Measurements from ENCODE around the gene ARHGAP8. TPM values are rescaled to one million over a fixed set of nuclear protein-coding genes. Genes with fewer than 3 reads are reported as not detected.
"Not testable (repeated sequence)": the region's sequence is repeated elsewhere in the genome, so short reads cannot be mapped to it uniquely, and the experiment has no call there.

The ARHGAP8 gene
- total RNA-seq, 1 donor from 2014 or later = 1.4 TPM

- Mint-ChIP-seq H3K4me3 (no peak overlapping the region), H3K9me3 (no peaks in the 10 kb centered on the region), H3K27ac (no peak overlapping the region), H3K36me3 (ENCODE audit: low read depth) (no peaks in the 10 kb centered on the region), H3K27me3 (ENCODE audit: insufficient read depth) (peaks cover 1% of the 10 kb centered on the region), H3K4me1 (ENCODE audit: low read depth) (no peaks in the 10 kb centered on the region)
- no peak for DNase-seq (ENCODE audit: low spot score)
- intact Hi-C loops (cut with micrococcal nuclease) = no loop called here
Observed at GRCh38 chr22:44845796-44846720, 93.7 kb downstream of the ARHGAP8 start.

DNA sequence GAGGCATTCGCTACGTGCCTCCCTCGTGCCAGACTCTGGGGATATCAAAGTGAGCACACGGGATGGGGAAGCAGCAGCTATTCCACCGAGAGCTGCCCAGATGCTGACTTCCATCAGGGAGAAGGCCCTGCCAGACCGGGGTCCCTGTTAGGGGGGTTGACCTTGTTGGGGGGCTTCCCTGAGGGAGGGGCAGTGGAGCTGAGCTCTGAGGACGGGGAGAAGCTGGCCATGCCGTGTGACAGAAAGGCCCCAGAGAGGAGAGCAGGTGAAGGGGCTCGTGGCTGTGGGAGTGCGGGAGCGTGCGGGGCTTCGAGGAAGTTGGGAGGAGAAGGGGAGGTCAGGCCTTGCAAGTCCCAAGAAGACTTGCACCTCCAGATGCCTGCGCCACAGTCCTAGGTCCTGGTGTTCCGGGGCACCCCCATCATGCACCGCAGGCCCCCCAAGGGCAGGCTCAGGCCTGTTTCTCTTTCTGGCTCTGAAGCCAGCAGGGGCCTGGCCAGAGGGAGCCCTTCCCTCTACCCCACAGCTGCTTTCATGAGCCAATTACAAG lies 94.4 kb downstream of the ARHGAP8 start:
- no peak for DNase-seq (ENCODE audit: low spot score)
- Mint-ChIP-seq H3K27me3 (ENCODE audit: insufficient read depth) (peaks cover 1% of the 10 kb centered on the region), H3K9me3 (no peaks in the 10 kb centered on the region), H3K36me3 (ENCODE audit: low read depth) (no peaks in the 10 kb centered on the region), H3K4me3 (no peak overlapping the region), H3K4me1 (ENCODE audit: low read depth) (no peaks in the 10 kb centered on the region), H3K27ac (no peak overlapping the region)
- intact Hi-C loops (cut with micrococcal nuclease) = no loop called here

DNA sequence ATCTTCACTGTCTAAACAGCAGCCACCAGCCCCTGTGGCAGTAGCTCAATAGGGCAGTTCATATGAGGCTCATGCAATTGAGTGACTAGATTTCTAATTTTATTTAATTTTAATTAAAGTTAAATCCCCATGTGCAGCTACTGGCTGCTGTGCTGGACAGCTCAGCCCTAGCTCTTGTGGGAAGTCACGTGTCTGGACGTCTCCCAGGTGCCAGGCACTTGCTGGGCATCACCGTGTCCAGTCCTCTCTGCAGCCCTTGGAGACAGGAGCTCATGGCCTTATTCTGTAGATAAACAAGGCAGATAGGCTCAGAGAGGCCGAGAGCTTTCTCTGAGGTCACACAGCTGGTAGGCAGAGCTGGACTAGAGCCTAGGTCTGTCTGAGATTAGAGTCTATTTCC lies 95.0 kb downstream of the ARHGAP8 start:
- no peaks in the 10 kb centered on the region for H3K36me3 Mint-ChIP-seq (ENCODE audit: low read depth)
- intact Hi-C loops (cut with micrococcal nuclease) = no loop called here
- no peak overlapping the region for H3K27ac Mint-ChIP-seq
- no peaks in the 10 kb centered on the region for H3K4me1 Mint-ChIP-seq (ENCODE audit: low read depth)
- H3K4me3 Mint-ChIP-seq = no peak overlapping the region
- DNase-seq (ENCODE audit: low spot score) = no peak
- peaks cover 1% of the 10 kb centered on the region for H3K27me3 Mint-ChIP-seq (ENCODE audit: insufficient read depth)
- no peaks in the 10 kb centered on the region for H3K9me3 Mint-ChIP-seq

- H3K4me3 Mint-ChIP-seq = no peak overlapping the region
- H3K9me3 Mint-ChIP-seq = no peaks in the 10 kb centered on the region
- intact Hi-C loops (cut with micrococcal nuclease) = no loop called here
- H3K36me3 Mint-ChIP-seq (ENCODE audit: low read depth) = no peaks in the 10 kb centered on the region
- peaks cover 1% of the 10 kb centered on the region for H3K27me3 Mint-ChIP-seq (ENCODE audit: insufficient read depth)
- H3K4me1 Mint-ChIP-seq (ENCODE audit: low read depth) = no peaks in the 10 kb centered on the region
- H3K27ac Mint-ChIP-seq = no peak overlapping the region
- no peak for DNase-seq (ENCODE audit: low spot score)
Observed at GRCh38 chr22:44847892-44848291, 95.5 kb downstream of the ARHGAP8 start.

DNA sequence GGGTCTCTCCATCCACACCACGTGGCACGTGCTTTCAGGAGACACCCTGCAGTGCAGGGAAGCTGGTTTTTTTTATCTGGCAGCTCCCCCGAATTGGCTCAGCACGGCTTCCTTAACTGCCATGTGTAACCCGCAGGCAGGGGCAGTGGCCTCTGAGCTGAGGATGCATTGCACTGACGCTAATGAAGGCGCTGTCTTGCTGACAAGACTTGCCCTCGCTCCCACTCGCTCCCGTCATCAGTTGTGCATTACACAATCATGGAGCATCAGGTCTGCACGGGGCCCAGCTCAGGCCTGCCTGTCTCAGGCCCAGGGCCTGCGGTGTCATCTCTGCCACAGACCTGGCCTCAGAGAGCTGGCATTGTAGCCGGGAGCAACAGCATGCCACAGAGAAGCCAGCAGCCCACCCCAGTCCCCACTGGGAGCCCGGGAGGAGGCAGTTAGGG lies 95.9 kb downstream of the ARHGAP8 start:
- Mint-ChIP-seq H3K36me3 (ENCODE audit: low read depth) (no peaks in the 10 kb centered on the region), H3K4me3 (no peak overlapping the region), H3K27me3 (ENCODE audit: insufficient read depth) (peaks cover 1% of the 10 kb centered on the region), H3K27ac (no peak overlapping the region), H3K9me3 (no peaks in the 10 kb centered on the region), H3K4me1 (ENCODE audit: low read depth) (no peaks in the 10 kb centered on the region)
- intact Hi-C loops (cut with micrococcal nuclease) = no loop called here
- no peak for DNase-seq (ENCODE audit: low spot score)

DNA sequence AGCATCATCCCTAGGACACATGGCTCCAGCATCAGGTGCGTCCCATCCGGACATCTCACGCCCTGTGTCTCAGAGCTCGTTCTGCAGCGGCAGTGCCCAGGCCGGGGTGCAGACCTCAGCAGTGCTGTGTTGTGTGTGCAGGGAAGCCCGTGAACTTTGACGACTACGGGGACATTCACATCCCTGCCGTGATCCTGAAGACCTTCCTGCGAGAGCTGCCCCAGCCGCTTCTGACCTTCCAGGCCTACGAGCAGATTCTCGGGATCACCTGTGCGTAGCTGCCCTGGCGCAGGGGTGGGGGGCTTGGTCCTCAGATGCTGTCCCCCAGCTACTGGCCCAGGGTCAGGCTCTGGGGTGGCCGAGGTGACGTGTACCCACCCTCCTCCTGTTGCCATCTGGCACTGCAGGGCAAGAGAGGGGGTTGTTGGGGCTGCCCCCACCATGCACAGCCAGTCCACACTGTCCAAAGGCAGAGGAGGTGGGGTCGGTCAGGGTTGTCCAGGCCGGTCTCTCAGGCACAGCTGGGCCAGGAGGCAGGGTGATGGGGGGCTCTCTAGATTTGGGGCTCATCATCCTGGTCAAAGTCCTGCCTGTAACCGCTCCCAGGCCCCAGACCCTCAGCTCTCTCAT lies 96.5 kb downstream of the ARHGAP8 start:
- H3K4me3 Mint-ChIP-seq = no peak overlapping the region
- intact Hi-C loops (cut with micrococcal nuclease) = no loop called here
- no peaks in the 10 kb centered on the region for H3K4me1 Mint-ChIP-seq (ENCODE audit: low read depth)
- DNase-seq (ENCODE audit: low spot score) = no peak
- no peaks in the 10 kb centered on the region for H3K9me3 Mint-ChIP-seq
- no peaks in the 10 kb centered on the region for H3K36me3 Mint-ChIP-seq (ENCODE audit: low read depth)
- H3K27ac Mint-ChIP-seq = no peak overlapping the region
- H3K27me3 Mint-ChIP-seq (ENCODE audit: insufficient read depth) = peaks cover 1% of the 10 kb centered on the region

- Mint-ChIP-seq H3K9me3 (no peaks in the 10 kb centered on the region), H3K36me3 (ENCODE audit: low read depth) (no peaks in the 10 kb centered on the region), H3K4me1 (ENCODE audit: low read depth) (no peaks in the 10 kb centered on the region), H3K4me3 (no peak overlapping the region), H3K27me3 (ENCODE audit: insufficient read depth) (peaks cover 1% of the 10 kb centered on the region), H3K27ac (no peak overlapping the region)
- intact Hi-C loops (cut with micrococcal nuclease) = no loop called here
- no peak for DNase-seq (ENCODE audit: low spot score)
Observed at GRCh38 chr22:44850946-44851345, 98.6 kb downstream of the ARHGAP8 start.

DNA sequence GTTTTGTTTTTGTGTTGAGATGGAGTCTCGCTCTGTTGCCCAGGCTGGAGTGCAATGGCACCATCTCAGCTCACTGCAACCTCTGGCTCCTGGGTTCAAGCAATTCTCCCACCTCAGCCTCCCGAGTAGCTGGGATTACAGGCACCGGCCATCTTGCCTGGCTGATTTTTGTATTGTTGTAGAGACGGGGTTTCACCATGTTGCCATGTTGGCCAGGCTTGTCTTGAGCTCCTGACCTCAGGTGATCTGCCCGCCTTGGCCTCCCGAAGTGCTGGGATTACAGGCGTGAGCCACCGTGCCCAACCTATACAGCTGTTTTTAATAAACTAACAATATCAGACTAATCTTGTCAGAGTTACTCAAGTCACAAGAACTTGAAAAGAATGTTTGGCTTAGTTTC lies 102.3 kb downstream of the ARHGAP8 start:
- DNase-seq (ENCODE audit: low spot score); intact Hi-C loops (cut with micrococcal nuclease); H3K27ac Mint-ChIP-seq; H3K4me3 Mint-ChIP-seq; H3K27me3 Mint-ChIP-seq (ENCODE audit: insufficient read depth); H3K36me3 Mint-ChIP-seq (ENCODE audit: low read depth); H3K9me3 Mint-ChIP-seq; H3K4me1 Mint-ChIP-seq (ENCODE audit: low read depth): not testable (repeated sequence)

- Mint-ChIP-seq H3K4me1 (ENCODE audit: low read depth) (no peaks in the 10 kb centered on the region), H3K9me3 (no peaks in the 10 kb centered on the region), H3K36me3 (ENCODE audit: low read depth) (no peaks in the 10 kb centered on the region), H3K4me3 (no peak overlapping the region), H3K27me3 (ENCODE audit: insufficient read depth) (peaks cover 2% of the 10 kb centered on the region), H3K27ac (no peak overlapping the region)
- intact Hi-C loops (cut with micrococcal nuclease) = no loop called here
- DNase-seq (ENCODE audit: low spot score) = no peak
Observed at GRCh38 chr22:44855855-44856254, 103.5 kb downstream of the ARHGAP8 start.

DNA sequence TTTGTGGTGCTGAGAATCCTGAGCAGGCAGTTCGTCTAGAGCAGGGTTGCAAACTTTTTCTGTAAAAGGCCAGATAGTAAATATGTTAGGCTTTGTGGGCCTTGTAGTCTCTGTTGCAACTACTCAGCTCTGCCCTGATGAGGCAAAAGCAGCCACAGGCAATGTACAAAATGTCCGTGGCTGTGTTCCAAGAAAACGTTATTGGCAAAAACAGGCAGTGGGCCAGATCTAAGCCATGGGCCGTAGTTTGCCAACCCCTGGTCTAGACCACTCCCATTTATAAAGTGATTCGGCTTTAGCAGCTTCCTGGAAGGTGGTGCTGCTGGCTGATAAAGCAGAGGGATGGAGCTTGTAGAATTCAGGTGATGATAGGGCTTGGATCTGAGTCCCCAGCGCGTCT lies 106.4 kb downstream of the ARHGAP8 start:
- intact Hi-C loops (cut with micrococcal nuclease) = not testable (repeated sequence)

DNA sequence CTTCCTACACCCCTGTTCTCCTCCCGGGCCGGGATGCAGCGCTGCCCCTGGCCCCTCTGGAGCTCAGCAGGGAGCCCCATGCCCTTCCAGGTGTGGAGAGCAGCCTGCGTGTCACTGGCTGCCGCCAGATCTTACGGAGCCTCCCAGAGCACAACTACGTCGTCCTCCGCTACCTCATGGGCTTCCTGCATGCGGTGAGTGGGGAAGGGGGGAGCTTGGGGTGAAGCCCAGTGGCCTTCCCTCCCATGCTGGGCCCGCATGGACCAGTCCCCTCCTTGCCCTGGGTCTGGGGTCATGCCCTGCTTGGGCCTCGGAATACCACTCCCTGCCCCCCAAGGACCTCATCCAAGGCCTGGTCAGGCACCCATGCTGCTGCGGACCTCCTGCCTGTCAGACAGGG lies 107.3 kb downstream of the ARHGAP8 start:
- H3K27me3 Mint-ChIP-seq (ENCODE audit: insufficient read depth) = peaks cover 2% of the 10 kb centered on the region

More for the DNA sequence above, 106.4 kb downstream of the ARHGAP8 start:
- H3K27ac Mint-ChIP-seq; DNase-seq (ENCODE audit: low spot score); H3K27me3 Mint-ChIP-seq (ENCODE audit: insufficient read depth); H3K9me3 Mint-ChIP-seq; H3K4me1 Mint-ChIP-seq (ENCODE audit: low read depth); H3K36me3 Mint-ChIP-seq (ENCODE audit: low read depth); H3K4me3 Mint-ChIP-seq: not testable (repeated sequence)

GRCh38 chr22:44860311-44860710 lies 107.9 kb downstream of the ARHGAP8 start:
- H3K9me3 Mint-ChIP-seq = no peaks in the 10 kb centered on the region
- no peak for DNase-seq (ENCODE audit: low spot score)

More for the DNA sequence above, 107.3 kb downstream of the ARHGAP8 start:
- Mint-ChIP-seq H3K4me3 (no peak overlapping the region), H3K9me3 (no peaks in the 10 kb centered on the region), H3K36me3 (ENCODE audit: low read depth) (no peaks in the 10 kb centered on the region), H3K4me1 (ENCODE audit: low read depth) (no peaks in the 10 kb centered on the region), H3K27ac (no peak overlapping the region)
- DNase-seq (ENCODE audit: low spot score) = no peak
- intact Hi-C loops (cut with micrococcal nuclease) = no loop called here

GRCh38 chr22:44861245-44861644 lies 108.9 kb downstream of the ARHGAP8 start:
- Mint-ChIP-seq H3K36me3 (ENCODE audit: low read depth) (no peaks in the 10 kb centered on the region), H3K9me3 (no peaks in the 10 kb centered on the region), H3K27ac (no peak overlapping the region), H3K27me3 (ENCODE audit: insufficient read depth) (peaks cover 2% of the 10 kb centered on the region), H3K4me1 (ENCODE audit: low read depth) (no peaks in the 10 kb centered on the region), H3K4me3 (no peak overlapping the region)
- intact Hi-C loops (cut with micrococcal nuclease) = no loop called here
- no peak for DNase-seq (ENCODE audit: low spot score)

More at GRCh38 chr22:44860311-44860710, 107.9 kb downstream of the ARHGAP8 start:
- Mint-ChIP-seq H3K4me1 (ENCODE audit: low read depth) (no peaks in the 10 kb centered on the region), H3K36me3 (ENCODE audit: low read depth) (no peaks in the 10 kb centered on the region), H3K4me3 (no peak overlapping the region), H3K27me3 (ENCODE audit: insufficient read depth) (peaks cover 2% of the 10 kb centered on the region), H3K27ac (no peak overlapping the region)
- intact Hi-C loops (cut with micrococcal nuclease) = no loop called here
